GM12878 (cell line): ENCODE data around the gene ZNF154. TPM values are rescaled to one million over a fixed set of nuclear protein-coding genes. Genes with fewer than 3 reads are reported as not detected.
A peak's percentile ranks its signal among the peaks of the same experiment; 100 is the strongest.

Experiments used
- BCL11A ChIP-seq: IDR thresholded peaks from 2 replicates; pipeline ENCODE4 v1.6.1; 2011; ENCODE audit warnings: low read depth, low read length
- EED ChIP-seq: sonication (generic); IDR thresholded peaks from 2 replicates; pipeline ENCODE4 v1.6.1; 2016; ENCODE audit warnings: antibody characterized with exemption, low read depth
- EP300 ChIP-seq, 2 experiments: fragments of 150-350 bp in 1 of 2; IDR thresholded peaks; 2 replicates each; pipeline ENCODE4 v1.6.1; 2011 to 2012; ENCODE audit warnings: low read depth in 2 of 2, low read length in 2 of 2, borderline replicate concordance in 1 of 2, improper control_type of control experiment in 1 of 2, inconsistent platforms in 1 of 2; ENCODE audit not compliant: control insufficient read depth in 1 of 2
- FOS ChIP-seq: IDR thresholded peaks from 3 replicates; pipeline ENCODE4 v1.6.1; 2011; ENCODE audit warnings: borderline replicate concordance; ENCODE audit not compliant: insufficient read length; ENCODE audit errors: extremely low read depth
- IKZF2 ChIP-seq, 2 experiments: fragments of 450-650 bp; IDR thresholded peaks; 2 replicates each; pipeline ENCODE4 v1.6.1; 2017; ENCODE audit warnings: mild to moderate bottlenecking in 2 of 2, moderate library complexity in 2 of 2
- KAT2A ChIP-seq: conservative IDR thresholded peaks from 2 replicates; pipeline ENCODE4 v1.6.1; 2011; ENCODE audit warnings: low read depth, low read length; ENCODE audit not compliant: control insufficient read depth
- KDM1A ChIP-seq: fragments of 200-600 bp; sonication (generic); IDR thresholded peaks from 2 replicates; pipeline ENCODE4 v1.6.1; 2016; ENCODE audit warnings: borderline replicate concordance
- MLLT1 ChIP-seq: fragments of 450-650 bp; IDR thresholded peaks from 2 replicates; pipeline ENCODE4 v1.6.1; 2016; ENCODE audit warnings: mild to moderate bottlenecking
- MTA3 ChIP-seq: IDR thresholded peaks from 2 replicates; pipeline ENCODE4 v1.6.1; 2012; ENCODE audit warnings: low read length, inconsistent platforms, borderline replicate concordance
- NFIC ChIP-seq: IDR thresholded peaks from 2 replicates; pipeline ENCODE4 v1.6.1; 2012; ENCODE audit warnings: low read depth, mild to moderate bottlenecking, inconsistent platforms, low read length, moderate library complexity
- NR2C1 ChIP-seq: fragments of 450-650 bp; IDR thresholded peaks from 2 replicates; pipeline ENCODE4 v1.6.1; 2017; ENCODE audit warnings: antibody characterized with exemption, mild to moderate bottlenecking, moderate library complexity
- PAX5 ChIP-seq: IDR thresholded peaks from 2 replicates; pipeline ENCODE4 v1.6.1; 2011; ENCODE audit warnings: low read depth, low read length, borderline replicate concordance
- PML ChIP-seq: IDR thresholded peaks from 2 replicates; pipeline ENCODE4 v1.6.1; 2012; ENCODE audit warnings: low read length, inconsistent platforms
- POLR2A ChIP-seq: IDR thresholded peaks from 2 replicates; pipeline ENCODE4 v1.6.1; 2011; ENCODE audit warnings: low read depth, mild to moderate bottlenecking, low read length
- RAD51 ChIP-seq: fragments of 450-650 bp; IDR thresholded peaks from 2 replicates; pipeline ENCODE4 v1.6.1; 2016; ENCODE audit warnings: moderate library complexity, mild to moderate bottlenecking, inconsistent platforms
- RBBP5 ChIP-seq: fragments of 200-600 bp; sonication (generic); conservative IDR thresholded peaks from 2 replicates; pipeline ENCODE4 v1.6.1; 2016
- RFX5 ChIP-seq: IDR thresholded peaks from 2 replicates; pipeline ENCODE4 v1.6.1; 2011; ENCODE audit warnings: low read depth, low read length, improper control_type of control experiment
- SMAD5 ChIP-seq: IDR thresholded peaks from 2 replicates; pipeline ENCODE4 v1.6.1; 2016; ENCODE audit warnings: antibody characterized with exemption, low read depth
- SREBF2 ChIP-seq: IDR thresholded peaks from 2 replicates; pipeline ENCODE4 v1.6.1; 2012; ENCODE audit warnings: mild to moderate bottlenecking, low read length
- STAT3 ChIP-seq: IDR thresholded peaks from 2 replicates; pipeline ENCODE4 v1.6.1; 2011; ENCODE audit warnings: low read depth, low read length, improper control_type of control experiment
- TCF7 ChIP-seq: IDR thresholded peaks from 2 replicates; pipeline ENCODE4 v1.6.1; 2014; ENCODE audit warnings: antibody characterized with exemption, borderline replicate concordance
- ZNF207 ChIP-seq: fragments of 450-650 bp; IDR thresholded peaks from 2 replicates; pipeline ENCODE4 v1.6.1; 2014; ENCODE audit warnings: antibody characterized with exemption, mild to moderate bottlenecking, borderline replicate concordance
- ZNF217 ChIP-seq: fragments of 450-650 bp; IDR thresholded peaks from 2 replicates; pipeline ENCODE4 v1.6.1; 2017; ENCODE audit warnings: antibody characterized with exemption, mild to moderate bottlenecking
- polyA plus RNA-seq, 11 experiments: library from polyadenylated mRNA; depleted of rRNA in 4 of 11; unstranded in 6 of 11; stranded (reverse) in 5 of 11; fragments of >200 nt; fragmentation: Nextera tagmentation in 4 of 11; fragmentation: Illumina TruSeq in 1 of 11; extraction: Ambion mirVana in 4 of 11; extraction: Trizol in 1 of 11; gene quantifications; 1 replicate in 1 of 11; 2 replicates in 10 of 11; pipeline versions ENCODE4 v1.2.1 to v1.2.3, GENCODE V29; 2011 to 2016; ENCODE audit warnings: inconsistent platforms in 2 of 11, missing spikeins in 2 of 11, low read depth in 1 of 11
- total RNA-seq, 4 experiments: library from RNA; depleted of rRNA in 3 of 4; stranded (reverse); fragments of >200 nt in 3 of 4; fragmentation: Illumina TruSeq in 1 of 4; extraction: Trizol in 1 of 4; gene quantifications; 2 replicates each; pipeline versions ENCODE4 v1.2.1 to v1.2.3, GENCODE V29; 2013 to 2021
- TF ChIP-seq, protein P1 (sequence below): fragments of 450-650 bp; IDR thresholded peaks from 2 replicates; pipeline ENCODE4 v1.6.1; 2016; ENCODE audit warnings: mild to moderate bottlenecking
- TF ChIP-seq, protein P2 (sequence below): fragments of 450-650 bp; IDR thresholded peaks from 2 replicates; pipeline ENCODE4 v1.6.1; 2017; ENCODE audit warnings: mild to moderate bottlenecking, low read depth, inconsistent platforms; ENCODE audit not compliant: poor library complexity, severe bottlenecking
- TF ChIP-seq, protein P3 (sequence below): IDR thresholded peaks from 2 replicates; pipeline ENCODE4 v1.6.1; 2012; ENCODE audit warnings: low read depth, low read length, improper control_type of control experiment
- TF ChIP-seq, protein P4 (sequence below): IDR thresholded peaks from 2 replicates; pipeline ENCODE4 v1.6.1; 2011; ENCODE audit warnings: borderline replicate concordance, low read depth, mild to moderate bottlenecking, moderate library complexity, mixed read lengths, low read length; ENCODE audit not compliant: insufficient read depth; ENCODE audit errors: extremely low read length

Gene ZNF154
- total and polyA plus RNA-seq, 10 of the 15 experiments (the other 5 are each of a cell fraction or from before 2014, with no cell fraction given) = 0.22 to 1.9 (median 1.1) TPM

GRCh38 chr19:57708641-57709361 lies at the start of gene ZNF154 (continued):
- TF ChIP-seq KAT2A = no peak
- TF ChIP-seq ZNF207 = no peak
- no peak for TF ChIP-seq RBBP5
- TF ChIP-seq POLR2A = peak; percentile 62
- TF ChIP-seq SREBF2 = no peak
- TF ChIP-seq, protein P1, sequence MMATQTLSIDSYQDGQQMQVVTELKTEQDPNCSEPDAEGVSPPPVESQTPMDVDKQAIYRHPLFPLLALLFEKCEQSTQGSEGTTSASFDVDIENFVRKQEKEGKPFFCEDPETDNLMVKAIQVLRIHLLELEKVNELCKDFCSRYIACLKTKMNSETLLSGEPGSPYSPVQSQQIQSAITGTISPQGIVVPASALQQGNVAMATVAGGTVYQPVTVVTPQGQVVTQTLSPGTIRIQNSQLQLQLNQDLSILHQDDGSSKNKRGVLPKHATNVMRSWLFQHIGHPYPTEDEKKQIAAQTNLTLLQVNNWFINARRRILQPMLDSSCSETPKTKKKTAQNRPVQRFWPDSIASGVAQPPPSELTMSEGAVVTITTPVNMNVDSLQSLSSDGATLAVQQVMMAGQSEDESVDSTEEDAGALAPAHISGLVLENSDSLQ = peak; percentile 81
- TF ChIP-seq PAX5 = no peak
- TF ChIP-seq, protein P2, sequence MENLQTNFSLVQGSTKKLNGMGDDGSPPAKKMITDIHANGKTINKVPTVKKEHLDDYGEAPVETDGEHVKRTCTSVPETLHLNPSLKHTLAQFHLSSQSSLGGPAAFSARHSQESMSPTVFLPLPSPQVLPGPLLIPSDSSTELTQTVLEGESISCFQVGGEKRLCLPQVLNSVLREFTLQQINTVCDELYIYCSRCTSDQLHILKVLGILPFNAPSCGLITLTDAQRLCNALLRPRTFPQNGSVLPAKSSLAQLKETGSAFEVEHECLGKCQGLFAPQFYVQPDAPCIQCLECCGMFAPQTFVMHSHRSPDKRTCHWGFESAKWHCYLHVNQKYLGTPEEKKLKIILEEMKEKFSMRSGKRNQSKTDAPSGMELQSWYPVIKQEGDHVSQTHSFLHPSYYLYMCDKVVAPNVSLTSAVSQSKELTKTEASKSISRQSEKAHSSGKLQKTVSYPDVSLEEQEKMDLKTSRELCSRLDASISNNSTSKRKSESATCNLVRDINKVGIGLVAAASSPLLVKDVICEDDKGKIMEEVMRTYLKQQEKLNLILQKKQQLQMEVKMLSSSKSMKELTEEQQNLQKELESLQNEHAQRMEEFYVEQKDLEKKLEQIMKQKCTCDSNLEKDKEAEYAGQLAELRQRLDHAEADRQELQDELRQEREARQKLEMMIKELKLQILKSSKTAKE = no peak
- TF ChIP-seq IKZF2 (IDR thresholded peaks at IDR 0.05) = no peak
- TF ChIP-seq EP300 (IDR thresholded peaks at IDR 0.05; ENCODE audit: borderline replicate concordance in 1 of 2, control insufficient read depth in 1 of 2, low read depth in 2 of 2, low read length in 2 of 2) = no peak
- TF ChIP-seq RAD51 = no peak
- TF ChIP-seq NR2C1 = no peak
- TF ChIP-seq MLLT1 = 0 out of 2 replicates have a peak, but pooled peaks have one; percentile 52
- no peak for TF ChIP-seq RFX5
- no peak for TF ChIP-seq PML
- TF ChIP-seq KDM1A = no peak
- no peak for TF ChIP-seq NFIC
- TF ChIP-seq ZNF217 = no peak
- no peak for TF ChIP-seq SMAD5
- no peak for TF ChIP-seq TCF7
- no peak for TF ChIP-seq MTA3
- TF ChIP-seq EED = no peak
- TF ChIP-seq, protein P3, sequence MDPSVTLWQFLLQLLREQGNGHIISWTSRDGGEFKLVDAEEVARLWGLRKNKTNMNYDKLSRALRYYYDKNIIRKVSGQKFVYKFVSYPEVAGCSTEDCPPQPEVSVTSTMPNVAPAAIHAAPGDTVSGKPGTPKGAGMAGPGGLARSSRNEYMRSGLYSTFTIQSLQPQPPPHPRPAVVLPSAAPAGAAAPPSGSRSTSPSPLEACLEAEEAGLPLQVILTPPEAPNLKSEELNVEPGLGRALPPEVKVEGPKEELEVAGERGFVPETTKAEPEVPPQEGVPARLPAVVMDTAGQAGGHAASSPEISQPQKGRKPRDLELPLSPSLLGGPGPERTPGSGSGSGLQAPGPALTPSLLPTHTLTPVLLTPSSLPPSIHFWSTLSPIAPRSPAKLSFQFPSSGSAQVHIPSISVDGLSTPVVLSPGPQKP = no peak
- TF ChIP-seq BCL11A = no peak
- TF ChIP-seq, protein P4, sequence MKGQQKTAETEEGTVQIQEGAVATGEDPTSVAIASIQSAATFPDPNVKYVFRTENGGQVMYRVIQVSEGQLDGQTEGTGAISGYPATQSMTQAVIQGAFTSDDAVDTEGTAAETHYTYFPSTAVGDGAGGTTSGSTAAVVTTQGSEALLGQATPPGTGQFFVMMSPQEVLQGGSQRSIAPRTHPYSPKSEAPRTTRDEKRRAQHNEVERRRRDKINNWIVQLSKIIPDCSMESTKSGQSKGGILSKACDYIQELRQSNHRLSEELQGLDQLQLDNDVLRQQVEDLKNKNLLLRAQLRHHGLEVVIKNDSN = no peak
- no peak for TF ChIP-seq STAT3
- TF ChIP-seq FOS = no peak
